Activated T-cell treated with anti-CD3 and anti-CD28 coated beads, Interleukin-2, amount 50 U/mL, for 24 hours (primary cell): ENCODE results near the gene RAP1A.
"Not testable (repeated sequence)": the region's sequence is repeated elsewhere in the genome, so short reads cannot be mapped to it uniquely, and the experiment has no call there.

Source experiments
- DNase-seq: peaks from one replicate; pipeline ENCODE4 v3.0.0-alpha.2; 2020
- H3K27ac Mint-ChIP-seq: 2 replicates; pipeline ENCODE4 v1.8.0; 2020; ENCODE audit warnings: mild to moderate bottlenecking, mixed read lengths
- H3K27me3 Mint-ChIP-seq: 2 replicates; pipeline ENCODE4 v1.8.0; 2020; ENCODE audit warnings: mixed read lengths
- H3K36me3 Mint-ChIP-seq: 2 replicates; pipeline ENCODE4 v1.8.0; 2020; ENCODE audit warnings: low read depth, mixed read lengths
- H3K4me1 Mint-ChIP-seq: 2 replicates; pipeline ENCODE4 v1.8.0; 2020; ENCODE audit warnings: low read depth, mixed read lengths
- H3K4me3 Mint-ChIP-seq: 2 replicates; pipeline ENCODE4 v1.8.0; 2020; ENCODE audit warnings: mild to moderate bottlenecking, moderate library complexity, mixed read lengths
- H3K9me3 Mint-ChIP-seq: 2 replicates; pipeline ENCODE4 v1.8.0; 2020; ENCODE audit warnings: mixed read lengths

Gene RAP1A

DNA sequence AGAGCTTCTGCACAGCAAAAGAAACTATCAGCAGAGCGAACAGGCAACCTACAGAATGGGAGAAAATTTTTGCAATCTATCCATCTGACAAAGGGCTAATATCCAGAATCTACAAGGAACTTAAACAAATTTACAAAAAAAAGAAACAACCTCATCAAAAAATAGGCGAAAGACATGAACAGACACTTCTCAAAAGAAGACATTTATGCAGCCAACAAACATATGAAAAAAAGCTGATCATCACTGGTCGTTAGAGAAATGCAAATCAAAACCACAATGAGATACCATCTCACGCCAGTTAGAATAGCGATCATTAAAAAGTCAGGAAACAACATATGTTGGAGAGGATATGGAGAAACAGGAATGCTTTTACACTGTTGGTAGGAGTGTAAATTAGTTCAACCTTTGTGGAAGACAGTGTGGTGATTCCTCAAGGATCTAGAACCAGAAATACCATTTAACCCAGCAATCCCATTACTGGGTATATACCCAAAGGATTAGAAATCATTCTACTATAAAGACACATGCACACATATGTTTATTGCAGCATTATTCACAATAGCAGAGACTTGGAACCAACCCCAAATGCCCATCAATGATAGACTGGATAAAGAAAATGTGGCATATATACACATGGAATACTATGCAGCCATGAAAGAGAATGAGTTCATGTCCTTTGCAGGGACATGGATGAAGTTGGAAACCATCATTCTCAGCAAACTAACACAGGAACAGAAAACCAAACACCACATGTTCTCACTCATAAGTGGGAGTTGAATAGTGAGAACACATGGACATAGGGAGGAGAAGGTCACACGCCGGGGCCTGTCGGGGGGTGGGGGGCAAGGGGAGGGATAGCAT is 65.9 kb downstream of the RAP1A start:
- Mint-ChIP-seq H3K27ac (peak overlapping the region; percentile 30), H3K36me3 (peaks cover 80% of the 10 kb centered on the region), H3K4me1 (peaks cover 71% of the 10 kb centered on the region), H3K9me3 (peaks cover 42% of the 10 kb centered on the region)
- not testable (repeated sequence) for H3K27me3 Mint-ChIP-seq, H3K4me3 Mint-ChIP-seq, DNase-seq

DNA sequence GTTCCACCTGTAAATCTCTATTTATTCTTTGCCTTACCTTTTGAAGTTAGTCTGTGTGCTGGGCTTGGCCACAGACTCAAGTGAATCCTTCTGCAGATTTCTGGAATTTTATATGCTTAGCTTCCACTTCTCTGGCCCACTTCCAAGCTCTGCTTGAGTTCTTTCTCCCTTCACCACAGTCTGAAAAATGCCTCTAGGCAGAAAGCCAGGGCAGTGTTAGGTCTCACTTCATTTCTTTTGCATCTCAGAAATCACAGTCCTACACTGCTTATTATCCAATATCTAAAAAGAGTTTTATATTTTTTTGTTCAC is 70.7 kb downstream of the RAP1A start:
- DNase-seq: no peak

DNA sequence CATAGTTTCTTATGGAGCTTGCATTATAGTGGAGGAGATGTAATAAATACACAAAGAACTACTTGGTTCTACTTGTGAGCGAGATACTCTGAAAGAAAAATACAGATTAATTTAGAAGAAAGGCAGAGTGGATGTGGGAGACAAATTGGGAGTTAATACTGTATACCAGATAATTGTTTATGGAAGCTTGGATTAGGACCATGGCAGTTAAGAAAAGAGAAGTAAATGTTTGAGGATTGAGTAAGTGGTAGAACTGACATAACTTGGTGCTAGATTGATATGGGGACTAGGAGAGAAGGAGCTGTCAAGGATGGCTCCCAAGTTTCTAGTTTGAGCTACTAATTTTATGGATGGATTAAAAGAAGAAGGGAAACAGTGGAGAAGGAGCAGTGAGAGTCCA is 72.3 kb downstream of the RAP1A start:
- H3K4me1 Mint-ChIP-seq: peaks cover 68% of the 10 kb centered on the region
- H3K4me3 Mint-ChIP-seq: no peak overlapping the region
- no peaks in the 10 kb centered on the region for H3K27me3 Mint-ChIP-seq
- no peak for DNase-seq
- H3K36me3 Mint-ChIP-seq: peaks cover 89% of the 10 kb centered on the region
- no peaks in the 10 kb centered on the region for H3K9me3 Mint-ChIP-seq
- H3K27ac Mint-ChIP-seq: peak overlapping the region; percentile 41

More for the DNA sequence above, 70.7 kb downstream of the RAP1A start:
- H3K4me3 Mint-ChIP-seq: no peak overlapping the region
- H3K9me3 Mint-ChIP-seq: peaks cover 3% of the 10 kb centered on the region
- H3K27me3 Mint-ChIP-seq: no peaks in the 10 kb centered on the region
- peaks cover 77% of the 10 kb centered on the region for H3K36me3 Mint-ChIP-seq
- peak overlapping the region; percentile 75 for H3K27ac Mint-ChIP-seq
- peaks cover 65% of the 10 kb centered on the region for H3K4me1 Mint-ChIP-seq

DNA sequence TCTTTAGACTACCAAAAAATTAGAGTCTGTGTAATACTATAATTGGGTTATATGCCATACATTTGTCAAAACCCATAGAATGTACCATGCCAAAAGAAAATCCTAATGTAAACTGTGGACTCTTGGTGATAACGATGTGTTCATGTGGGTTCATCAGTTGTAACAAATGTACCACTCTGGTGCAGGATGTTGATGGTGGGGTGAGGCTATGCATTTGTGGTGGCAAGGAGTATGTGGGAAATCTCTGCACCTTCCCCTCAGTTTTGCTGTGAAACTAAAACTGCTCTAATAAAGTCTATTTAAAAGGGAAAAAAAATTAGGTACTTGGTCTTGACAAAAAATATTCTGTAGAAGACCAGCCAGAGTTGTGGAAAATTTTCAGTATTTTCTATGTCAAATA is 76.2 kb downstream of the RAP1A start:
- no peaks in the 10 kb centered on the region for H3K9me3 Mint-ChIP-seq
- H3K36me3 Mint-ChIP-seq: peaks cover 96% of the 10 kb centered on the region
- H3K27ac Mint-ChIP-seq: peak overlapping the region; percentile 57
- no peaks in the 10 kb centered on the region for H3K27me3 Mint-ChIP-seq
- H3K4me1 Mint-ChIP-seq: peaks cover 60% of the 10 kb centered on the region
- DNase-seq: no peak
- H3K4me3 Mint-ChIP-seq: no peak overlapping the region

DNA sequence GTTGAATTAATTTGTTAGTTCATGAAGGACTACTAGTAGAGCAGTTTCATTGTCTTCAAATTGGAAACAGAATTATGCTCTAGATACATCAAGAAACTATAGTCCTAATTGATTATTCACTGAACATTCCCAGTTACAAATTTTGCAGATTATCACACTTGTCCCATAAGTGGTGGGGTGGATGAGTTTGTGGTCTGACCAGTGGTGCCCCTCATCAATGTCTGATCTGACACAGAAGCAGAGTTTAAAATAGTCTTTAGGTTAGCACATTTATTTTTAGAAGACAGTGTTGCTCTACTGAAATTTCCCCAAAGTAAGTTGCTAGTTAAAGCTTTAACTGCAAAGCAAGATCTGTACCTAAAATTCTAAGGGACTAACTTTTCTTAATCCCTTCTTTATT is 76.7 kb downstream of the RAP1A start:
- no peak overlapping the region for H3K4me3 Mint-ChIP-seq
- H3K9me3 Mint-ChIP-seq: no peaks in the 10 kb centered on the region
- peaks cover 59% of the 10 kb centered on the region for H3K4me1 Mint-ChIP-seq
- peak overlapping the region; percentile 48 for H3K27ac Mint-ChIP-seq
- peaks cover 96% of the 10 kb centered on the region for H3K36me3 Mint-ChIP-seq
- H3K27me3 Mint-ChIP-seq: no peaks in the 10 kb centered on the region
- no peak for DNase-seq

DNA sequence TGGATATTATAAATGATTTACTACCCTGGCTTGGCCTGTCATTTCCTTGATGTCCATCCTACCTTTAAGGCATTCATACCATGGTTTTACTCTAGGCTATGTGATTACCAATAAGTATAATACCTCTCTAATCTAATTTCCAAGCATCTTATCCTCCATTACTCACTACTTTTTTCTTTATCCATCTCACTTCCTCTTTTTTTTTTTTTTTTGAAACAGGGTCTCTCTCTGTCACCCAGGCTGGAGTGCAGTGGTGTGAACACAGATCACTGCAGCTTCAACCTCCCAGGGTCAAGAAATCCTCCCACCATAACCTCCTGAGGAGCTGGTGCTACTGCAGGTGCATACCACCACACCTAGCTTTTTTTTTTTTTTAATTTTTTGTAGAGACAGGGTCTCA is 79.7 kb downstream of the RAP1A start:
- Mint-ChIP-seq H3K4me1 (peaks cover 55% of the 10 kb centered on the region), H3K27ac (peak overlapping the region; percentile 15), H3K36me3 (peaks cover 95% of the 10 kb centered on the region), H3K4me3 (no peak overlapping the region), H3K9me3 (no peaks in the 10 kb centered on the region), H3K27me3 (no peaks in the 10 kb centered on the region)
- DNase-seq: no peak

DNA sequence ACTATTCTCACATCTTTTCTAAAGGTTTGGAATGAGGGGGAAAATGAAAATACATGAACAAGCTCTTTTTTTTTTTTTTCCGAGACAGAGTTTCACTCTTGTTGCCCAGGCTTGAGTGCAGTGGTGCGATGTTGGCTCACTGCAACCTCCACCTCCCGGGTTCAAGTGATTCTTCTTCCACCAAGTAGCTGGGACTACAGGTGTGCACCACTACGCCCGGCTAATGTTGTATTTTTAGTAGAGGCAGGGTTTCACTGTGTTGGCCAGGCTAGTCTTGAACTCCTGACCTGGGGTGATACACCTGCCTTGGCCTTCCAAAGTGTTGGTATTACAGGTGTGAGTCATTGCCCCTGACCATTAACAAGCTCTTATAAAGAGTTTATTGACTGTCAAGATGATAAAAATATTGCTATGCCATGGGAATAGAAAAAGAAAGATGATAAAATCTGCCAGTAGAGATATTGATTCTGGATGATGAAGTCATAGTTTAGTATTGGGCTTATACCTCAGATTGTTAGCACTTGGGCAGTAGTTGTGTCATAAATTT is 83.0 kb downstream of the RAP1A start:
- H3K36me3 Mint-ChIP-seq: peaks cover 93% of the 10 kb centered on the region
- no peak for DNase-seq
- H3K4me1 Mint-ChIP-seq: peaks cover 42% of the 10 kb centered on the region
- H3K27me3 Mint-ChIP-seq: no peaks in the 10 kb centered on the region
- no peak overlapping the region for H3K4me3 Mint-ChIP-seq
- H3K27ac Mint-ChIP-seq: peak overlapping the region; percentile 81
- H3K9me3 Mint-ChIP-seq: no peaks in the 10 kb centered on the region

DNA sequence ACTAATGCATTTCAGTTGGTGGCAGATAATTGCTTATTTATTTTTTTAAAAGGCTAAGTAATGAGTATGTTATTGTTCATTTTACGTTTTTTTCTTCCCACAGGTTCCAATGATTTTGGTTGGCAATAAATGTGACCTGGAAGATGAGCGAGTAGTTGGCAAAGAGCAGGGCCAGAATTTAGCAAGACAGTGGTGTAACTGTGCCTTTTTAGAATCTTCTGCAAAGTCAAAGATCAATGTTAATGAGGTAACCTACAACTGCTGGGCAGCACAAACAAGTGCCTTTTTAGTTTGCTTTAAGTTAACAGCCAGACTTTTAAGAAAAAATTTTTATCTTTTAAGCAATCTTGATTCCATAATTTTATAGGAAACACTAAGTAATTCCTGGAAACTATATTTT is 84.7 kb downstream of the RAP1A start:
- H3K27ac Mint-ChIP-seq: peak overlapping the region; percentile 87
- H3K4me3 Mint-ChIP-seq: no peak overlapping the region
- DNase-seq: no peak
- peaks cover 49% of the 10 kb centered on the region for H3K4me1 Mint-ChIP-seq
- H3K9me3 Mint-ChIP-seq: no peaks in the 10 kb centered on the region
- no peaks in the 10 kb centered on the region for H3K27me3 Mint-ChIP-seq
- peaks cover 93% of the 10 kb centered on the region for H3K36me3 Mint-ChIP-seq

DNA sequence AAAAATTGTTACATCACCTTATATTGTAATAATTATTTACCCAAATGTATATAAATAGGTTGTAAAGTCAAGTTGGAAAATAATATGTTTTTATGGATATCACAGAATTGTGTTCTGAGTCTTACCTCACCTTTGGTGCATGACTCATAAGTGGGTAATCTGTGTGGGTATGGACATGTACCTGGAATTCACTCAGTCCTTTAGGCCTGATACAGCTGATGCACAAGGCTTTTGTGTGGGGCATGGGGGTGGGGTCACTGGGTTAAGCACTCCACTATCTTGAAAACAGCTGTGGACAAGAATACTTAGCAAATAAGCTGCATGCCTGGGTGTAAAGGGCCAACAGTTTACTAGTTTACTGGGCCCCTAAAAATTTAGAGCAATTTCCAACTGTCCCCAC is 85.2 kb downstream of the RAP1A start:
- H3K4me1 Mint-ChIP-seq: peaks cover 52% of the 10 kb centered on the region
- DNase-seq: no peak
- H3K4me3 Mint-ChIP-seq: no peak overlapping the region
- peak overlapping the region; percentile 31 for H3K27ac Mint-ChIP-seq
- H3K36me3 Mint-ChIP-seq: peaks cover 93% of the 10 kb centered on the region
- H3K27me3 Mint-ChIP-seq: no peaks in the 10 kb centered on the region
- H3K9me3 Mint-ChIP-seq: no peaks in the 10 kb centered on the region

DNA sequence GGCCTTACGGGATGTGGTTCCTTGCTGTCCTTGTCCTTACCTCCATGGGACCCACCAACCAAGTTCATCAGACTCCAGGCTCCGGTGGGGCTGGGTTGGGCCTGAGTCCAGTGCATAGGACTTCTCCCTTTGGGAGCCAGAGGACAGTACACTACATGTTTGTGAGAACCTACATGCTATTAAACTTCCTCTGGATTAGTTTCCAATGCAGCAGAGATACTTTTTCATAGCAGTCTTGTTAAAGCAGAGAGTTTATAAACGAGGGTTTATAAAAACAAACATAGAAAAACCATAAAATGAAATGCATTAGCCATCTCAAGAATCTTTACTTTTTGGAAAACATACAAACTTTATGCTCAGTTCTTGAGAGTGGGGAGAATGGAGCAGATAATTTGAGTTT is 86.3 kb downstream of the RAP1A start:
- peaks cover 50% of the 10 kb centered on the region for H3K4me1 Mint-ChIP-seq
- DNase-seq: no peak
- peak overlapping the region; percentile 19 for H3K27ac Mint-ChIP-seq
- no peak overlapping the region for H3K4me3 Mint-ChIP-seq
- no peaks in the 10 kb centered on the region for H3K27me3 Mint-ChIP-seq
- peaks cover 93% of the 10 kb centered on the region for H3K36me3 Mint-ChIP-seq
- H3K9me3 Mint-ChIP-seq: no peaks in the 10 kb centered on the region

DNA sequence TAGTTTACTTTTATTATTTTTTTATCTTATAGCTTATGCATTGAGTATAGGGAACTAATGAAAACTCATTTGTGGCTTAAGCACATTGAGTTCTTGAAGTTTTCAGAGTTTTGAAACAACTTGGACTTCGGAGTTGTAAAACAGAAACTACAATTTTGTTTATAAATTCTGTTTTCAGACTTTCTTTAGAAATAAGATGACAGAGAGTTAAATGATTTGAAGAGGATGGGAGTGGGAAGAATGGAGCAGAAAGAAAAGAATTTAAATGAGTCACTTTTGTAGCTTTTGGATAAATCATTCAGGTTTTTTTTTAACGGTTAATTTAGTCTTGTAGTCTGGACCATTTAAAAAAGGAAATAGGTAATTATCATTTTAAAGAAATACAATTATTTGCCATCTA is 87.3 kb downstream of the RAP1A start:
- Mint-ChIP-seq H3K27ac (peak overlapping the region; percentile 84), H3K36me3 (peaks cover 93% of the 10 kb centered on the region), H3K27me3 (no peaks in the 10 kb centered on the region)

DNA sequence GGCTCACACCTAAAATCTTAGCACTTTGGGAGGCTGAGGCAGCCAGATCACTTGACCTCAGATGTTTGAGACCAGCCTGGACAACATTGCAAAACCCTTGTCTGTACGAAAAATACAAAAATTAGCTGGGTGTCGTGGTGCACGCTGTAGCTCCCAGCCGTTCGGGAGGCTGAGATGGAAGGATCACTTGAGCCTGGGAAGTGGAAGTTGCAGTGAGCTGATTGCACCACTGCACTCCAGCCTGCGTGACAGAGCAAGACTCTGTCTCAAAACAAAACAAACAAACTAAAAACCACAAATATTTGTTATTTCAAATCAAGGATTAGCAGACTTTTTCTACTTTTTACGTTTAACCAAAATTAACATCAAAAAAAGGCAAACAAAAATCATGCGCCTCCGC is 88.3 kb downstream of the RAP1A start:
- Mint-ChIP-seq H3K27me3 (no peaks in the 10 kb centered on the region), H3K4me1 (peaks cover 39% of the 10 kb centered on the region), H3K9me3 (no peaks in the 10 kb centered on the region), H3K36me3 (peaks cover 92% of the 10 kb centered on the region), H3K27ac (peak overlapping the region; percentile 74), H3K4me3 (no peak overlapping the region)
- no peak for DNase-seq

More for the DNA sequence above, 87.3 kb downstream of the RAP1A start:
- Mint-ChIP-seq H3K4me3 (no peak overlapping the region), H3K4me1 (peaks cover 44% of the 10 kb centered on the region), H3K9me3 (no peaks in the 10 kb centered on the region)
- no peak for DNase-seq

DNA sequence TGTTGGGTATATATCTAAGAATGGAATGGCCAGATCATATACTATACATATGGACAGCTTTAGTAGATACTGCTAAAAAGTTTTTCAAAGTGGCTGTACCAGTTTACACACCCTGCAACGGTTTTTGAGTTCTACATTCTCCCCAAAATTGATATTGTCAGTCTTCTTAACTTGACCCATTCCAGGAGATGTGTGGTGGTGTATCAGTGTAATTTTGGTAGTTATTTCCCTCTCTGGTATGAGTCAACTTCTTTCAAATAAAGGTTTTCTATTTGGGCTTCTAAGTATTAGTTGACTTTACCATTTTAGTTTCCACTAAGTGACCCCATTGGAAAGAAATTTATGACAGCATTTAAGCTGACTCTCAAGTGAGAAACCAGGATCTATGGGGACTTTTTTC is 90.4 kb downstream of the RAP1A start:
- Mint-ChIP-seq H3K9me3 (no peaks in the 10 kb centered on the region), H3K36me3 (peaks cover 85% of the 10 kb centered on the region), H3K4me1 (peaks cover 43% of the 10 kb centered on the region), H3K4me3 (no peak overlapping the region), H3K27me3 (no peaks in the 10 kb centered on the region), H3K27ac (peak overlapping the region; percentile 74)
- DNase-seq: no peak

DNA sequence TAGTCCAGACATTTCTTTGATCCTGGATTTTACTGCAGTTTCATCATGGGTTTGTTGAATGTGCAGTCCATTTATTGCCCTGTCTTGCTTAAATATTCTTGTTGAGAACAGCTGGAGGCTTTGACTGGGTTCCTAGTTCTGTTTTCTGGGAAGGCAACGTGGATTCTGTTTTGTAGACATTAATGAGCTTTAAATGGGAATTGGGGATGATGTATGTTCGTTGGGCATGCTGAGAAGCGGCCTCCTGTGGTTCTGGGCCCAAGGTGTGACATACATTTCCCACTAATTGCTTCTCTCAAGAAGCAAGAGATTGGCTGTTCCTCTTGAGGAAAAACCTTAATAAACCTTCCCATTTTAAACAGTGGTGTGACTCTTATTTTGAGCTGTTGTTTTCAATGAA is 96.7 kb downstream of the RAP1A start:
- Mint-ChIP-seq H3K27ac (no peak overlapping the region), H3K36me3 (peaks cover 49% of the 10 kb centered on the region), H3K9me3 (no peaks in the 10 kb centered on the region), H3K4me1 (peaks cover 17% of the 10 kb centered on the region), H3K27me3 (no peaks in the 10 kb centered on the region), H3K4me3 (no peak overlapping the region)
- no peak for DNase-seq

DNA sequence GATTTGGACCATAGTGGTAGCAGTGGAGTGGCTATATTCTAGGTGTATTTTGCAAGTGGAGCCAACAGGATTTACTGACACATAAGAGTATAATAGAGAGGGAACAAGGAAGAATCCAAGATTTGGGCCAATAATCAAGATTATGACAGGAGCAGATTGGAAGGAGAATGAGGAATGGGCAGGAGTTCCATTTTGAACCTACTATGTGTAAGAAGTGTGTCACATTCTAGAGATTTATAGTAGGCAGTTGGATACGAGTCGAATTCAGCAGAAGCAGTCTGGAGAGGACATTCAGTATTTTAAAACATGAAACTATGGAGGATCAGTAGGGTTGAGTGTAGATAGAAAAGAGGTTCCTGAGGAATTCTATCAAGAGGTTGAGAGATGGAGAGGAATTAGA is 97.9 kb downstream of the RAP1A start:
- H3K9me3 Mint-ChIP-seq: no peaks in the 10 kb centered on the region
- no peak overlapping the region for H3K4me3 Mint-ChIP-seq
- peak overlapping the region; percentile 14 for H3K27ac Mint-ChIP-seq
- no peaks in the 10 kb centered on the region for H3K27me3 Mint-ChIP-seq
- peaks cover 38% of the 10 kb centered on the region for H3K36me3 Mint-ChIP-seq
- no peak for DNase-seq
- H3K4me1 Mint-ChIP-seq: peaks cover 17% of the 10 kb centered on the region
